NT2/D1 (cell line): ENCODE measurements around the gene ADIPOQ.

ENCODE experiments used
- YY1 ChIP-seq: IDR thresholded peaks from 2 replicates; pipeline ENCODE4 v1.6.1; 2011; ENCODE audit not compliant: insufficient read length, insufficient read depth
- ZNF274 ChIP-seq: IDR thresholded peaks from 2 replicates; pipeline ENCODE4 v1.6.1; 2011; ENCODE audit warnings: mild to moderate bottlenecking, low read depth, low read length

DNA sequence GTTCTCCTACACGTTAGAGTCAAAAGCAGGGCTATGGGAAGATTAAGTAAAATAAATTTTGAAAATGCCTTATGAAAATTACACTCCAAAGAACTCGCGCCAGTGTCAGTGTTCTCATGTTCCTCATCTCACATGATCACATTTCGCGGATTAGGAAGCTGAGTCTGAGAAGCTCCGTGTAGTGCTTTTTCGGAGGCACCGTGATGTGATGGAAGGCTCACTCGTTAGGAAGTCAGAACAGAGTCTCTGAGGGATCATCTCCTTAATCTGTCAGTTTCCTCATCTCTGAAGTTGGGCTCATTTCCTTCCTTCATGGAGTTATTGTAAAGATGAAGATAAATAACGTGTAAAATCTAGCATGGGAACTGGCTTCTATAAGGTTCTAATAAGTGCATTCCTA is 3.2 kb downstream of the ADIPOQ start:
- TF ChIP-seq YY1 (no peak), ZNF274 (no peak)
